WTC11 (cell line): ENCODE data around the gene SRM.

Experiments used
- ATF2 ChIP-seq: sonication (generic); formaldehyde crosslinking; IDR thresholded peaks from 2 replicates; pipeline ENCODE4 v1.8.1; 2022; ENCODE audit warnings: low read depth, missing genetic modification reagents, borderline replicate concordance
- CREM ChIP-seq: sonication (generic); formaldehyde crosslinking; IDR thresholded peaks from 2 replicates; pipeline ENCODE4 v1.8.1; 2022; ENCODE audit warnings: mild to moderate bottlenecking, missing genetic modification reagents, moderate library complexity
- ELF4 ChIP-seq: sonication (generic); formaldehyde crosslinking; IDR thresholded peaks from 2 replicates; pipeline ENCODE4 v1.8.1; 2022; ENCODE audit warnings: low read depth, mild to moderate bottlenecking, moderate library complexity, missing genetic modification reagents
- FOXJ3 ChIP-seq: sonication (generic); formaldehyde crosslinking; IDR thresholded peaks from 2 replicates; pipeline ENCODE4 v1.9.0; 2021; ENCODE audit warnings: missing genetic modification reagents, mild to moderate bottlenecking, borderline replicate concordance
- FOXK1 ChIP-seq: sonication (generic); formaldehyde crosslinking; IDR thresholded peaks from 2 replicates; pipeline ENCODE4 v1.8.0; 2022; ENCODE audit warnings: mild to moderate bottlenecking, moderate library complexity, missing genetic modification reagents
- HMGA2 ChIP-seq: fragments of 250-450 bp; sonication (Bioruptor Pico); IDR thresholded peaks from 2 replicates; pipeline ENCODE4 v1.4.0; 2021; ENCODE audit warnings: mild to moderate bottlenecking, moderate library complexity
- NFE2L1 ChIP-seq: sonication (generic); formaldehyde crosslinking; IDR thresholded peaks from 2 replicates; pipeline ENCODE4 v1.8.1; 2023; ENCODE audit warnings: missing genetic modification reagents
- NR2C2 ChIP-seq: sonication (generic); formaldehyde crosslinking; IDR thresholded peaks from 2 replicates; pipeline ENCODE4 v1.8.0; 2022; ENCODE audit warnings: mild to moderate bottlenecking, missing genetic modification reagents
- NR3C1 ChIP-seq: sonication (generic); formaldehyde crosslinking; conservative IDR thresholded peaks from 2 replicates; pipeline ENCODE4 v1.8.1; 2023; ENCODE audit warnings: low read depth, mild to moderate bottlenecking, missing genetic modification reagents
- TEAD4 ChIP-seq: sonication (generic); formaldehyde crosslinking; IDR thresholded peaks from 2 replicates; pipeline ENCODE4 v1.8.0; 2022; ENCODE audit warnings: mild to moderate bottlenecking, missing genetic modification reagents
- TF ChIP-seq, protein P1 (sequence below): sonication (generic); formaldehyde crosslinking; IDR thresholded peaks from 2 replicates; pipeline ENCODE4 v1.8.1; 2023; ENCODE audit warnings: mild to moderate bottlenecking, missing genetic modification reagents, moderate library complexity
- TF ChIP-seq, protein P2 (sequence below): sonication (generic); formaldehyde crosslinking; conservative IDR thresholded peaks from 2 replicates; pipeline ENCODE4 v1.8.1; 2022; ENCODE audit warnings: mild to moderate bottlenecking, missing genetic modification reagents
- TF ChIP-seq, protein P3 (sequence below): fragments of 200-600 bp; IDR thresholded peaks from 2 replicates; pipeline ENCODE4 v1.8.0; 2022; ENCODE audit warnings: antibody characterized with exemption
- TF ChIP-seq, protein P4 (sequence below): sonication (generic); formaldehyde crosslinking; IDR thresholded peaks from 2 replicates; pipeline ENCODE4 v1.8.0; 2022; ENCODE audit warnings: mild to moderate bottlenecking, missing genetic modification reagents

DNA sequence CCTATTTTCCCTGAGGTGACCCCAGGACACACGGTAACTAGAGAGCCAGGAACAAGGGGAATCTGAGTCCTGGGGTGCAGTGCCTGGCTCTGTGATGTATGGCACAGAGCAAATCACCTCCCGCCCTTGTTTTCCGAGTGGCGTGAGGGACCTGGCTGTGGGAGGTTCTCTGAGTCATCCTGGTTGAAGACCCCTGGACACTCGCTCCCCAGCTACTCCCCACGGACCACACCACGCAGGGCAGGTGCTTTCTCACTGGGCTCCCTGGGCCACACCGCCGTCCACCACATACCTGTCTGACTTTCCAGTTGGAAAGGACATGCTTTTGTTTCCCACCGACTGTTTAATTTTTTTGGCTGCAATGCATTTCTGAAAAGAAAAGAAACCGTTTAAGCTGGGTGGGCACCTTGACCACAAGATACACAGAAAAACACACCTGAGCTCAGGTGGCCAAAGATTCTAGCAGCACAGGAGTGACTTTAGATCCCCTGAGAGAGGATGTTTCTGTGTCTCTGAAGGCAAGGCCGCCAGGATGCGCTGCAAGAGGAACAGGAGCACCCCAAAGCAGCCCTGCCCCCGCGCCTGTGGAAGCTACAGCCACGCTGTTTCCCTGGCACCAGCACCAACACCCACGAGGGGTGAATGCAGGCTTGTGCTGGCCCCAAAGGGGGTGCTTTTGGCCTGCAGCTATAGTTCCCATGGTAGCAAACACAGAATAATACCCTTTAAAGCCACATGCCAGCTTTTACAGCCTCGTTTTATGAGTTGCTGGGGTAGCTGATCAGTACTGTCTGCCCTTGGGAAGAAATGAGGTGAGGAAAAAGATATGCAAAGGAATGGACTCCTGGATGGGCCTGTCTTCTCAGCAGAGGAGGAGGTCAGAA, 8.1 kb upstream of the SRM start:
- TF ChIP-seq, protein P1, sequence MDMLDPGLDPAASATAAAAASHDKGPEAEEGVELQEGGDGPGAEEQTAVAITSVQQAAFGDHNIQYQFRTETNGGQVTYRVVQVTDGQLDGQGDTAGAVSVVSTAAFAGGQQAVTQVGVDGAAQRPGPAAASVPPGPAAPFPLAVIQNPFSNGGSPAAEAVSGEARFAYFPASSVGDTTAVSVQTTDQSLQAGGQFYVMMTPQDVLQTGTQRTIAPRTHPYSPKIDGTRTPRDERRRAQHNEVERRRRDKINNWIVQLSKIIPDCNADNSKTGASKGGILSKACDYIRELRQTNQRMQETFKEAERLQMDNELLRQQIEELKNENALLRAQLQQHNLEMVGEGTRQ (CRISPR knock-in tag): no peak
- no peak for TF ChIP-seq NR2C2 (CRISPR knock-in tag)
- TF ChIP-seq, protein P2, sequence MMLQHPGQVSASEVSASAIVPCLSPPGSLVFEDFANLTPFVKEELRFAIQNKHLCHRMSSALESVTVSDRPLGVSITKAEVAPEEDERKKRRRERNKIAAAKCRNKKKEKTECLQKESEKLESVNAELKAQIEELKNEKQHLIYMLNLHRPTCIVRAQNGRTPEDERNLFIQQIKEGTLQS (CRISPR knock-in tag): no peak
- TF ChIP-seq, protein P3, sequence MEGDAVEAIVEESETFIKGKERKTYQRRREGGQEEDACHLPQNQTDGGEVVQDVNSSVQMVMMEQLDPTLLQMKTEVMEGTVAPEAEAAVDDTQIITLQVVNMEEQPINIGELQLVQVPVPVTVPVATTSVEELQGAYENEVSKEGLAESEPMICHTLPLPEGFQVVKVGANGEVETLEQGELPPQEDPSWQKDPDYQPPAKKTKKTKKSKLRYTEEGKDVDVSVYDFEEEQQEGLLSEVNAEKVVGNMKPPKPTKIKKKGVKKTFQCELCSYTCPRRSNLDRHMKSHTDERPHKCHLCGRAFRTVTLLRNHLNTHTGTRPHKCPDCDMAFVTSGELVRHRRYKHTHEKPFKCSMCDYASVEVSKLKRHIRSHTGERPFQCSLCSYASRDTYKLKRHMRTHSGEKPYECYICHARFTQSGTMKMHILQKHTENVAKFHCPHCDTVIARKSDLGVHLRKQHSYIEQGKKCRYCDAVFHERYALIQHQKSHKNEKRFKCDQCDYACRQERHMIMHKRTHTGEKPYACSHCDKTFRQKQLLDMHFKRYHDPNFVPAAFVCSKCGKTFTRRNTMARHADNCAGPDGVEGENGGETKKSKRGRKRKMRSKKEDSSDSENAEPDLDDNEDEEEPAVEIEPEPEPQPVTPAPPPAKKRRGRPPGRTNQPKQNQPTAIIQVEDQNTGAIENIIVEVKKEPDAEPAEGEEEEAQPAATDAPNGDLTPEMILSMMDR: no peak
- no peak for TF ChIP-seq NR3C1 (CRISPR knock-in tag)
- TF ChIP-seq CREM (CRISPR knock-in tag): no peak
- no peak for TF ChIP-seq NFE2L1 (CRISPR knock-in tag)
- TF ChIP-seq, protein P4, sequence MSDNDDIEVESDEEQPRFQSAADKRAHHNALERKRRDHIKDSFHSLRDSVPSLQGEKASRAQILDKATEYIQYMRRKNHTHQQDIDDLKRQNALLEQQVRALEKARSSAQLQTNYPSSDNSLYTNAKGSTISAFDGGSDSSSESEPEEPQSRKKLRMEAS (CRISPR knock-in tag): no peak
- TF ChIP-seq TEAD4: no peak
- no peak for TF ChIP-seq FOXK1 (CRISPR knock-in tag)
- no peak for TF ChIP-seq HMGA2 (CRISPR knock-in tag)
- no peak for TF ChIP-seq ATF2 (CRISPR knock-in tag)
- no peak for TF ChIP-seq FOXJ3 (CRISPR knock-in tag)
- no peak for TF ChIP-seq ELF4 (CRISPR knock-in tag)
